SK-N-SH (cell line): ENCODE results near the gene IL1R2. TPM values are rescaled to one million over a fixed set of nuclear protein-coding genes. Genes with fewer than 3 reads are reported as not detected.

Experiments
- CTCF ChIA-PET: fragments of 300-600, 350-600 bp; formaldehyde crosslinking; extraction: SDS; loops from one replicate; lab custom pipeline; 2021; lab: Yijun Ruan, JAX
- POLR2A ChIA-PET: fragments of 350-600 bp; sonication (Branson Sonifier 250); formaldehyde crosslinking; extraction: SDS; loops from one replicate; lab custom pipeline; 2020; ENCODE audit warnings: antibody characterized with exemption, inconsistent platforms; lab: Yijun Ruan, JAX
- DNase-seq: peaks from one replicate; pipeline ENCODE4 v3.0.0; 2012
- H2AFZ ChIP-seq: fragments of 200-600 bp; sonication (generic); 2 replicates; pipeline ENCODE4 v1.8.1; 2016; ENCODE audit warnings: antibody characterized with exemption, mild to moderate bottlenecking, low read depth
- H3F3A ChIP-seq: fragments of 200-600 bp; sonication (generic); replicated peaks from 2 replicates; pipeline ENCODE3; 2016; ENCODE audit warnings: antibody characterized with exemption, mild to moderate bottlenecking; ENCODE audit not compliant: insufficient read depth
- H3K27ac ChIP-seq, 2 experiments: fragments of 200-500 bp in 1 of 2; fragments of 200-600 bp in 1 of 2; sonication (Bioruptor generic) in 1 of 2; sonication (generic), shearing (Covaris generic) in 1 of 2; 2 replicates each; pipeline versions ENCODE4 v1.5.1 to v1.6.1; 2014 to 2016; ENCODE audit warnings: low read depth in 2 of 2, inconsistent platforms in 1 of 2, low read length in 1 of 2, mild to moderate bottlenecking in 1 of 2, mixed read lengths in 1 of 2
- H3K27me3 ChIP-seq: fragments of 200-600 bp; sonication (generic), shearing (Covaris generic); 2 replicates; pipeline ENCODE4 v1.6.1; 2016; ENCODE audit warnings: mixed run types; ENCODE audit not compliant: insufficient read depth
- H3K36me3 ChIP-seq, 2 experiments: fragments of 200-500 bp in 1 of 2; fragments of 200-600 bp in 1 of 2; sonication (Bioruptor generic) in 1 of 2; sonication (generic) in 1 of 2; replicated peaks in 1 of 2; 2 replicates each; pipeline versions ENCODE3 to v1.5.1; 2014 to 2016; ENCODE audit warnings: low read length in 1 of 2, mild to moderate bottlenecking in 1 of 2; ENCODE audit not compliant: insufficient read depth in 2 of 2, control insufficient read depth in 1 of 2
- H3K4me1 ChIP-seq, 2 experiments: fragments of 200-500 bp in 1 of 2; fragments of 200-600 bp in 1 of 2; sonication (Bioruptor generic) in 1 of 2; sonication (generic), shearing (Covaris generic) in 1 of 2; 2 replicates each; pipeline versions ENCODE4 v1.5.1 to v1.6.1; 2014 to 2016; ENCODE audit warnings: low read depth in 1 of 2, low read length in 1 of 2, mixed run types in 1 of 2; ENCODE audit not compliant: insufficient read depth in 2 of 2, control insufficient read depth in 1 of 2
- H3K4me2 ChIP-seq: fragments of 200-600 bp; sonication (generic), shearing (Covaris generic); 2 replicates; pipeline ENCODE4 v1.6.1; 2017; ENCODE audit warnings: mixed run types
- H3K4me3 ChIP-seq, 2 experiments: fragments of 200-500 bp in 1 of 2; fragments of 200-600 bp in 1 of 2; sonication (Bioruptor generic) in 1 of 2; sonication (generic), shearing (Covaris generic) in 1 of 2; 2 replicates each; pipeline versions ENCODE4 v1.5.1 to v1.8.1; 2014 to 2016; ENCODE audit warnings: low read depth in 2 of 2, inconsistent platforms in 1 of 2, low read length in 1 of 2, mild to moderate bottlenecking in 1 of 2, mixed read lengths in 1 of 2, moderate library complexity in 1 of 2
- H3K79me2 ChIP-seq: fragments of 200-600 bp; sonication (generic); 2 replicates; pipeline ENCODE4 v1.8.1; 2017; ENCODE audit warnings: mild to moderate bottlenecking; ENCODE audit not compliant: insufficient read depth
- H3K9ac ChIP-seq: fragments of 200-600 bp; sonication (generic); 2 replicates; pipeline ENCODE4 v1.6.1; 2017; ENCODE audit warnings: mixed run types
- H3K9me2 ChIP-seq: fragments of 200-600 bp; sonication (generic); 2 replicates; pipeline ENCODE4 v1.6.1; 2017; ENCODE audit warnings: mixed run types
- H3K9me3 ChIP-seq: fragments of 200-600 bp; sonication (generic); 2 replicates; pipeline ENCODE4 v1.6.1; 2017; ENCODE audit warnings: mixed run types, mild to moderate bottlenecking, moderate library complexity
- H4K20me1 ChIP-seq: fragments of 200-600 bp; sonication (generic); 2 replicates; pipeline ENCODE4 v1.6.1; 2017; ENCODE audit warnings: mild to moderate bottlenecking, mixed run types; ENCODE audit not compliant: insufficient read depth
- EZH2phosphoT487 ChIP-seq: fragments of 200-600 bp; sonication (generic); IDR thresholded peaks from 2 replicates; pipeline ENCODE4 v1.6.1; 2017; ENCODE audit warnings: low read depth, mixed run types, mild to moderate bottlenecking, antibody characterized with exemption, moderate library complexity, borderline replicate concordance
- JUND ChIP-seq: IDR thresholded peaks from 2 replicates; pipeline ENCODE4 v1.4.0; 2012
- MAX ChIP-seq: IDR thresholded peaks from 2 replicates; pipeline ENCODE4 v1.4.0; 2012; ENCODE audit warnings: low read depth
- MXI1 ChIP-seq: IDR thresholded peaks from 2 replicates; pipeline ENCODE4 v1.6.1; 2012; ENCODE audit warnings: mild to moderate bottlenecking, low read depth, low read length, improper control_type of control experiment
- NFIC ChIP-seq: IDR thresholded peaks from 2 replicates; pipeline ENCODE4 v1.4.0; 2012; ENCODE audit warnings: borderline replicate concordance
- POLR2AphosphoS5 ChIP-seq: IDR thresholded peaks from 2 replicates; pipeline ENCODE4 v1.6.1; 2012; ENCODE audit warnings: low read depth, low read length
- RCOR1 ChIP-seq: fragments of 150-350 bp; IDR thresholded peaks from 2 replicates; pipeline ENCODE4 v1.6.1; 2017; ENCODE audit warnings: antibody characterized with exemption, low read length
- RXRA ChIP-seq: IDR thresholded peaks from 2 replicates; pipeline ENCODE4 v1.4.0; 2012; ENCODE audit warnings: low read depth, mild to moderate bottlenecking, borderline replicate concordance
- YY1 ChIP-seq: IDR thresholded peaks from 2 replicates; pipeline ENCODE4 v1.4.0; 2012; ENCODE audit warnings: low read depth, mild to moderate bottlenecking
- ZBTB33 ChIP-seq: IDR thresholded peaks from 2 replicates; pipeline ENCODE4 v1.4.0; 2012; ENCODE audit warnings: low read depth, borderline replicate concordance
- WGBS: methylation state at CpG from one replicate; pipeline ENCODE4 v1.1.6; 2017; ENCODE audit warnings: low lambda C conversion rate; 5-methylcytosine and 5-hydroxymethylcytosine counted together
- polyA plus RNA-seq, 3 experiments: library from polyadenylated mRNA; depleted of rRNA; stranded (reverse); fragments of >200 nt; gene quantifications; 2 replicates each; pipeline ENCODE4 v1.2.3, GENCODE V29; 2012
- TF ChIP-seq, protein P1 (sequence below): fragments of 150-350 bp; IDR thresholded peaks from 2 replicates; pipeline ENCODE4 v1.6.1; 2016; ENCODE audit warnings: mild to moderate bottlenecking, low read depth, low read length

IL1R2 gene
- polyA plus RNA-seq, 1 of the 3 experiments (the other 2 are of a cell fraction) = 0.16 TPM

DNA sequence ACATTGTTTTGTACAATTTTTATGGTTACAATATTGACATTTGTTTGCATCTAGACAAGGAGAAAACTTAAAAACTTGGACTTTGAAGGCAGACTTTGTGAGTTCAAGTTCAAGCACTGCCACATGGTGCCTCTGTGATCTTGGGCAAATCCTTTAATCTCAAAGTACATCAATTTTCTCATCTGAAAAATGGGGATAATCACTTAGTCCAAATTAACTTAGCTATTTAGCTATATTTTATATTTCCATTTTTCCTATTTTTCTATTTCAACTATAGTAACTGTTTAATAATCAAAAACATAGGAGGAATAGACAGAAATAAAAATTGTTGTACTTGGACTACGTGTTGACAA lies 38.7 kb downstream of the IL1R2 start:
- Histone ChIP-seq H2AFZ (no peak overlapping the region), H3K27ac (no peak overlapping the region)
- CTCF ChIA-PET = interaction anchor here (6.6 kb wide), 1 partner anchor 10 kb away, joined by 34 read pairs; no protein-coding TSS in a partner anchor

DNA sequence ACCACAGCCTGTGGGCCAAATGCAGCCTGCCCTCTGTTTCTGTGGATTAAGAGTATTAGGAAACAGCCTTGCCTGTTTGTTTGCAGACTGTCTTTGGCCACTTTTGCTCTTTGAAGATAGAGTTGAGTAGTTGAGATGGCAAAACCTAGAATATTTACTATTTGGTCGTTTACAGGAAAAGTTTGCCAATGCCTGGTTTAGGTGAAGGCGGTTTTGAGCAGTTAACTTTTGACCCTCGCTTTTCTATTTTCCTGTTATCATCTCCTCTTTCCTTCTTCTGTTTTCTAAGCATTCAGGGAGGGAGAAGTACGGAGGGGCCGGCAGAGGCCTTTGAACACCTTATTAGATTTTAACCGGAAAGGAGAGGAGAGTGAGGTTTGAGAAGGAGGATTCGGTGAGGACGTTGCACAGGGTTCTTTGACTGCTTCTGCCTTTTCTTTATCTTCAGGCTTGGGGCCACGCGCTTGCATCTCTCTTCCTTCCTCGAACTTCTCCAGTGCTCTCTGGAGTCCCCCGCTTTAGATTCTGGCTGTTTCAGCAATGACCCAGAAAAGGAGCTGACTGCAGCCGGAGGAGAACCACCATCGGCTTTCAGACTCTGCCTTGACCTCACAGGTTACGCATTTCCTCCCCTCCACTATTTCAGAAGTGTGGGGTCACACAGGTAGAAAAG lies 39.2 kb downstream of the IL1R2 start:
- POLR2A ChIA-PET = no interaction called here
- H3K4me1 ChIP-seq = peaks cover 0 to 22% of the 10 kb centered on the region in 2 experiments; a peak in 2 of 4 replicates
- CTCF ChIA-PET = interaction anchor here (3.1 to 6.6 kb wide), 2 partner anchors 10 to 210 kb away, joined by 16 to 34 read pairs; no protein-coding TSS in a partner anchor

More for the DNA sequence above, 38.7 kb downstream of the IL1R2 start:
- H3K79me2 ChIP-seq = no peaks in the 10 kb centered on the region
- no peak overlapping the region for H3K4me2 ChIP-seq
- H3K9me2 ChIP-seq = no peaks in the 10 kb centered on the region
- H4K20me1 ChIP-seq = no peaks in the 10 kb centered on the region
- H3K36me3 ChIP-seq = no peaks in the 10 kb centered on the region
- WGBS = 79% methylated on average over 1 of the region's 1 CpG
- H3K9me3 ChIP-seq = no peaks in the 10 kb centered on the region
- POLR2A ChIA-PET = no interaction called here
- no peak overlapping the region for H3K9ac ChIP-seq
- H3K4me1 ChIP-seq = peaks cover 0 to 22% of the 10 kb centered on the region in 2 experiments; a peak in 2 of 4 replicates
- H3K27me3 ChIP-seq = no peaks in the 10 kb centered on the region
- H3K4me3 ChIP-seq = no peak overlapping the region
- no peak for TF ChIP-seq POLR2AphosphoS5
- H3F3A ChIP-seq = peaks cover 7% of the 10 kb centered on the region
- no peak for DNase-seq

More for the DNA sequence above, 39.2 kb downstream of the IL1R2 start:
- Histone ChIP-seq H3K9me2 (no peaks in the 10 kb centered on the region), H3K79me2 (no peaks in the 10 kb centered on the region), H3K9ac (no peak overlapping the region), H3K27me3 (no peaks in the 10 kb centered on the region), H3F3A (peaks cover 7% of the 10 kb centered on the region), H3K36me3 (no peaks in the 10 kb centered on the region), H4K20me1 (no peaks in the 10 kb centered on the region), H3K9me3 (no peaks in the 10 kb centered on the region), H3K27ac (no peak overlapping the region), H3K4me2 (no peak overlapping the region), H2AFZ (no peak overlapping the region), H3K4me3 (no peak overlapping the region)
- WGBS = 83% methylated on average over 15 of the region's 15 CpGs
- no peak for DNase-seq
- TF ChIP-seq ZBTB33 (no peak), POLR2AphosphoS5 (no peak), YY1 (no peak), RCOR1 (no peak), NFIC (no peak), MXI1 (no peak), MAX (no peak), EZH2phosphoT487 (no peak), RXRA (no peak), JUND (no peak)
- TF ChIP-seq, protein P1, sequence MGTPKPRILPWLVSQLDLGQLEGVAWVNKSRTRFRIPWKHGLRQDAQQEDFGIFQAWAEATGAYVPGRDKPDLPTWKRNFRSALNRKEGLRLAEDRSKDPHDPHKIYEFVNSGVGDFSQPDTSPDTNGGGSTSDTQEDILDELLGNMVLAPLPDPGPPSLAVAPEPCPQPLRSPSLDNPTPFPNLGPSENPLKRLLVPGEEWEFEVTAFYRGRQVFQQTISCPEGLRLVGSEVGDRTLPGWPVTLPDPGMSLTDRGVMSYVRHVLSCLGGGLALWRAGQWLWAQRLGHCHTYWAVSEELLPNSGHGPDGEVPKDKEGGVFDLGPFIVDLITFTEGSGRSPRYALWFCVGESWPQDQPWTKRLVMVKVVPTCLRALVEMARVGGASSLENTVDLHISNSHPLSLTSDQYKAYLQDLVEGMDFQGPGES = no peak
